HEK293 (cell line): ENCODE data around the gene SRRM5.

Source experiments
- CTCF ChIA-PET: fragments of 350-600 bp; formaldehyde crosslinking; extraction: SDS; loops from one replicate; lab custom pipeline; 2021; ENCODE audit warnings: antibody characterized with exemption; lab: Yijun Ruan, JAX
- POLR2A ChIA-PET: fragments of 300-600 bp; formaldehyde crosslinking; extraction: SDS; loops from one replicate; lab custom pipeline; 2020; ENCODE audit warnings: antibody characterized with exemption, inconsistent platforms; lab: Yijun Ruan, JAX
- H3K27ac ChIP-seq: fragments of 200-500 bp; sonication (Bioruptor generic); 2 replicates; pipeline ENCODE4 v1.5.1; 2014; ENCODE audit warnings: low read depth, low read length, control low read depth, inconsistent platforms; ENCODE audit errors: extremely low read depth
- H3K36me3 ChIP-seq, 2 experiments: fragments of 200-500 bp in 1 of 2; sonication (Bioruptor generic) in 1 of 2; 1 replicate in 1 of 2; 2 replicates in 1 of 2; pipeline ENCODE4 v1.5.1; 2014 to 2017; ENCODE audit warnings: inconsistent platforms in 2 of 2, low read length in 2 of 2; ENCODE audit not compliant: control insufficient read depth in 2 of 2, insufficient read depth in 1 of 2
- H3K4me1 ChIP-seq: fragments of 200-500 bp; sonication (Bioruptor generic); 2 replicates; pipeline ENCODE4 v1.5.1; 2014; ENCODE audit warnings: mild to moderate bottlenecking, low read length, inconsistent platforms; ENCODE audit not compliant: control insufficient read depth, insufficient read depth
- H3K4me3 ChIP-seq: 2 replicates; pipeline ENCODE4 v1.5.1; 2011; ENCODE audit warnings: low read depth, mild to moderate bottlenecking, control low read depth, low read length, moderate library complexity
- H3K9me3 ChIP-seq: fragments of 200-500 bp; sonication (Bioruptor generic); 2 replicates; pipeline ENCODE4 v1.5.1; 2014; ENCODE audit warnings: low read depth, low read length, inconsistent platforms; ENCODE audit not compliant: control insufficient read depth, insufficient read depth
- BCL11B ChIP-seq: fragments of 450-650 bp; formaldehyde crosslinking; IDR thresholded peaks from 2 replicates; pipeline ENCODE4 v1.5.1; 2016; ENCODE audit warnings: low read depth, missing biosample characterization, missing genetic modification characterization
- ELK4 ChIP-seq: IDR thresholded peaks from 2 replicates; pipeline ENCODE4 v1.6.1; 2011; ENCODE audit warnings: mild to moderate bottlenecking, low read depth, low read length, borderline replicate concordance
- MZF1 ChIP-seq: fragments of 450-650 bp; formaldehyde crosslinking; IDR thresholded peaks from 2 replicates; pipeline ENCODE4 v1.5.1; 2017; ENCODE audit warnings: missing biosample characterization, missing genetic modification characterization, borderline replicate concordance
- REPIN1 ChIP-seq: fragments of 450-650 bp; formaldehyde crosslinking; IDR thresholded peaks from 2 replicates; pipeline ENCODE4 v1.5.1; 2017; ENCODE audit warnings: missing biosample characterization, missing genetic modification characterization, low read depth
- SP7 ChIP-seq: fragments of 450-650 bp; formaldehyde crosslinking; IDR thresholded peaks from 2 replicates; pipeline ENCODE4 v1.5.1; 2016; ENCODE audit warnings: missing biosample characterization, missing genetic modification characterization
- ZBTB17 ChIP-seq: fragments of 450-650 bp; formaldehyde crosslinking; IDR thresholded peaks from 2 replicates; pipeline ENCODE4 v1.5.1; 2016; ENCODE audit warnings: missing biosample characterization, missing genetic modification characterization
- ZIC2 ChIP-seq: fragments of 450-650 bp; formaldehyde crosslinking; IDR thresholded peaks from 2 replicates; pipeline ENCODE4 v1.5.1; 2016; ENCODE audit warnings: missing biosample characterization, missing genetic modification characterization
- ZNF10 ChIP-seq: fragments of 450-650 bp; formaldehyde crosslinking; IDR thresholded peaks from 2 replicates; pipeline ENCODE4 v1.5.1; 2017; ENCODE audit warnings: missing biosample characterization, missing genetic modification characterization
- ZNF311 ChIP-seq: fragments of 450-650 bp; formaldehyde crosslinking; IDR thresholded peaks from 2 replicates; pipeline ENCODE4 v1.5.1; 2017; ENCODE audit warnings: missing biosample characterization, missing genetic modification characterization, borderline replicate concordance
- ZNF449 ChIP-seq: fragments of 450-650 bp; formaldehyde crosslinking; IDR thresholded peaks from 2 replicates; pipeline ENCODE4 v1.5.1; 2017; ENCODE audit warnings: missing biosample characterization, mild to moderate bottlenecking, missing genetic modification characterization, moderate library complexity
- ZNF585B ChIP-seq: fragments of 450-650 bp; formaldehyde crosslinking; IDR thresholded peaks from 2 replicates; pipeline ENCODE4 v1.5.1; 2016; ENCODE audit warnings: missing biosample characterization, missing genetic modification characterization
- ZNF600 ChIP-seq: fragments of 450-650 bp; formaldehyde crosslinking; IDR thresholded peaks from 2 replicates; pipeline ENCODE4 v1.5.1; 2016; ENCODE audit warnings: missing biosample characterization, missing genetic modification characterization
- ZNF626 ChIP-seq: fragments of 450-650 bp; sonication (Bioruptor Pico); formaldehyde crosslinking; IDR thresholded peaks from 2 replicates; pipeline ENCODE4 v1.5.1; 2018; ENCODE audit warnings: missing biosample characterization, missing genetic modification characterization, inconsistent platforms
- ZNF776 ChIP-seq: fragments of 450-650 bp; formaldehyde crosslinking; IDR thresholded peaks from 2 replicates; pipeline ENCODE4 v1.5.0; 2017; ENCODE audit warnings: missing biosample characterization, missing genetic modification characterization, borderline replicate concordance
- ZSCAN23 ChIP-seq: fragments of 450-650 bp; formaldehyde crosslinking; IDR thresholded peaks from 2 replicates; pipeline ENCODE4 v1.5.1; 2016; ENCODE audit warnings: missing biosample characterization, missing genetic modification characterization
- TF ChIP-seq, protein P1 (sequence below): fragments of 450-650 bp; IDR thresholded peaks from 2 replicates; pipeline ENCODE4 v1.5.1; 2018; ENCODE audit warnings: missing biosample characterization, mild to moderate bottlenecking, missing genetic modification characterization
- TF ChIP-seq, protein P2 (sequence below): fragments of 450-650 bp; formaldehyde crosslinking; optimal IDR thresholded peaks from 2 replicates; pipeline ENCODE3; 2016; ENCODE audit warnings: missing biosample characterization, mild to moderate bottlenecking, missing genetic modification characterization
- TF ChIP-seq, protein P3 (sequence below): fragments of 450-650 bp; formaldehyde crosslinking; IDR thresholded peaks from 2 replicates; pipeline ENCODE4; 2016; ENCODE audit warnings: missing biosample characterization, missing genetic modification characterization
- TF ChIP-seq, protein P4 (sequence below): fragments of 450-650 bp; formaldehyde crosslinking; IDR thresholded peaks from 2 replicates; pipeline ENCODE4 v1.5.1; 2016; ENCODE audit warnings: missing biosample characterization, missing genetic modification characterization

The SRRM5 gene

GRCh38 chr19:43620061-43621001 lies 8.4 kb downstream of the SRRM5 start:
- no peaks in the 10 kb centered on the region for H3K9me3 ChIP-seq
- peak overlapping the region; percentile 99 for H3K27ac ChIP-seq
- peaks cover 21% of the 10 kb centered on the region for H3K4me1 ChIP-seq
- H3K4me3 ChIP-seq: peak overlapping the region; percentile 49
- H3K36me3 ChIP-seq: peaks cover 5 to 24% of the 10 kb centered on the region in 2 experiments
- TF ChIP-seq ZSCAN23 (tag by site-specific recombination) (0 out of 2 replicates have a peak, but pooled peaks have one; percentile 37), SP7 (tag by site-specific recombination) (peak; percentile 6; the same call in 1 of the 2 replicates), ZNF585B (tag by site-specific recombination) (no peak), ZNF10 (tag by site-specific recombination) (peak; percentile 35; the same call in 1 of the 2 replicates), BCL11B (no peak), REPIN1 (tag by site-specific recombination) (no peak), ZNF626 (tag by site-specific recombination) (no peak), ZIC2 (peak; percentile 59), ZBTB17 (peak; percentile 68), ZNF600 (tag by site-specific recombination) (0 out of 2 replicates have a peak, but pooled peaks have one; percentile 65), MZF1 (tag by site-specific recombination) (0 out of 2 replicates have a peak, but pooled peaks have one; percentile 61), ZNF311 (tag by site-specific recombination) (0 out of 2 replicates have a peak, but pooled peaks have one; percentile 26), ELK4 (no peak), ZNF449 (tag by site-specific recombination) (no peak), ZNF776 (tag by site-specific recombination) (no peak)
- TF ChIP-seq, protein P1, sequence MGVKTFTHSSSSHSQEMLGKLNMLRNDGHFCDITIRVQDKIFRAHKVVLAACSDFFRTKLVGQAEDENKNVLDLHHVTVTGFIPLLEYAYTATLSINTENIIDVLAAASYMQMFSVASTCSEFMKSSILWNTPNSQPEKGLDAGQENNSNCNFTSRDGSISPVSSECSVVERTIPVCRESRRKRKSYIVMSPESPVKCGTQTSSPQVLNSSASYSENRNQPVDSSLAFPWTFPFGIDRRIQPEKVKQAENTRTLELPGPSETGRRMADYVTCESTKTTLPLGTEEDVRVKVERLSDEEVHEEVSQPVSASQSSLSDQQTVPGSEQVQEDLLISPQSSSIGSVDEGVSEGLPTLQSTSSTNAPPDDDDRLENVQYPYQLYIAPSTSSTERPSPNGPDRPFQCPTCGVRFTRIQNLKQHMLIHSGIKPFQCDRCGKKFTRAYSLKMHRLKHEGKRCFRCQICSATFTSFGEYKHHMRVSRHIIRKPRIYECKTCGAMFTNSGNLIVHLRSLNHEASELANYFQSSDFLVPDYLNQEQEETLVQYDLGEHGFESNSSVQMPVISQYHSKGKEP: peak; percentile 95; the same call in 1 of the 2 replicates
- TF ChIP-seq, protein P2, sequence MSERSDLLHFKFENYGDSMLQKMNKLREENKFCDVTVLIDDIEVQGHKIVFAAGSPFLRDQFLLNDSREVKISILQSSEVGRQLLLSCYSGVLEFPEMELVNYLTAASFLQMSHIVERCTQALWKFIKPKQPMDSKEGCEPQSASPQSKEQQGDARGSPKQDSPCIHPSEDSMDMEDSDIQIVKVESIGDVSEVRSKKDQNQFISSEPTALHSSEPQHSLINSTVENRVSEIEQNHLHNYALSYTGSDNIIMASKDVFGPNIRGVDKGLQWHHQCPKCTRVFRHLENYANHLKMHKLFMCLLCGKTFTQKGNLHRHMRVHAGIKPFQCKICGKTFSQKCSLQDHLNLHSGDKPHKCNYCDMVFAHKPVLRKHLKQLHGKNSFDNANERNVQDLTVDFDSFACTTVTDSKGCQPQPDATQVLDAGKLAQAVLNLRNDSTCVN (tag by site-specific recombination): no peak
- TF ChIP-seq, protein P3, sequence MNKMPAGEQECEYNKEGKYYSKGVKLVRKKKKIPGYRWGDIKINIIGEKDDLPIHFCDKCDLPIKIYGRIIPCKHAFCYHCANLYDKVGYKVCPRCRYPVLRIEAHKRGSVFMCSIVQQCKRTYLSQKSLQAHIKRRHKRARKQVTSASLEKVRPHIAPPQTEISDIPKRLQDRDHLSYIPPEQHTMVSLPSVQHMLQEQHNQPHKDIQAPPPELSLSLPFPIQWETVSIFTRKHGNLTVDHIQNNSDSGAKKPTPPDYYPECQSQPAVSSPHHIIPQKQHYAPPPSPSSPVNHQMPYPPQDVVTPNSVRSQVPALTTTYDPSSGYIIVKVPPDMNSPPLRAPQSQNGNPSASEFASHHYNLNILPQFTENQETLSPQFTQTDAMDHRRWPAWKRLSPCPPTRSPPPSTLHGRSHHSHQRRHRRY (tag by site-specific recombination): 0 out of 2 replicates have a peak, but pooled peaks have one; percentile 38
- TF ChIP-seq, protein P4, sequence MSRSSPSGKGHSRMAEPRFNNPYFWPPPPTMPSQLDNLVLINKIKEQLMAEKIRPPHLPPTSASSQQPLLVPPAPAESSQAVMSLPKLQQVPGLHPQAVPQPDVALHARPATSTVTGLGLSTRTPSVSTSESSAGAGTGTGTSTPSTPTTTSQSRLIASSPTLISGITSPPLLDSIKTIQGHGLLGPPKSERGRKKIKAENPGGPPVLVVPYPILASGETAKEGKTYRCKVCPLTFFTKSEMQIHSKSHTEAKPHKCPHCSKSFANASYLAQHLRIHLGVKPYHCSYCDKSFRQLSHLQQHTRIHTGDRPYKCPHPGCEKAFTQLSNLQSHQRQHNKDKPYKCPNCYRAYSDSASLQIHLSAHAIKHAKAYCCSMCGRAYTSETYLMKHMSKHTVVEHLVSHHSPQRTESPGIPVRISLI (tag by site-specific recombination): peak; percentile 93
- ChIA-PET CTCF (interaction anchor here (0.6 to 1.9 kb wide), 5 partner anchors 26 to 153 kb away, joined by 3 to 8 read pairs (median 4); no protein-coding TSS in a partner anchor), POLR2A (interaction anchor here (0.6 to 4.5 kb wide), 7 partner anchors 8 to 65 kb away, joined by 3 to 21 read pairs (median 4); no protein-coding TSS in a partner anchor)
